ENCODE data around the gene B3GNT5.
"Not testable (repeated sequence)": the region's sequence is repeated elsewhere in the genome, so short reads cannot be mapped to it uniquely, and the experiment has no call there.

Gene B3GNT5

GRCh38 chr3:183252973-183253527, at the start of gene B3GNT5:
B3GNT5 (plus strand) TSS chr3:183253253; CDS start chr3:183269799, 16,546 bp downstream.
- DNase-seq = peak; percentile 81

- DNase-seq = no peak
Measured at GRCh38 chr3:183203670-183204069, 49.4 kb upstream of the B3GNT5 start.

GRCh38 chr3:183208260-183208659, 44.8 kb upstream of the B3GNT5 start:
- DNase-seq = no peak

GRCh38 chr3:183208800-183209199, 44.3 kb upstream of the B3GNT5 start:
- DNase-seq = no peak

GRCh38 chr3:183210341-183210740, 42.7 kb upstream of the B3GNT5 start:
- DNase-seq = no peak

GRCh38 chr3:183210862-183211341, 42.2 kb upstream of the B3GNT5 start:
- DNase-seq = no peak

GRCh38 chr3:183211352-183211751, 41.7 kb upstream of the B3GNT5 start:
- DNase-seq = no peak

GRCh38 chr3:183212096-183212495, 41.0 kb upstream of the B3GNT5 start:
- DNase-seq = no peak

- no peak for DNase-seq
Measured at GRCh38 chr3:183212565-183212964, 40.5 kb upstream of the B3GNT5 start.

GRCh38 chr3:183213415-183214276, 39.4 kb upstream of the B3GNT5 start:
- peak; percentile 68 for DNase-seq

- no peak for DNase-seq
Measured at GRCh38 chr3:183214277-183214612, 38.8 kb upstream of the B3GNT5 start.

GRCh38 chr3:183215591-183216202, 37.4 kb upstream of the B3GNT5 start:
- DNase-seq = no peak

GRCh38 chr3:183217548-183218332, 35.3 kb upstream of the B3GNT5 start:
- no peak for DNase-seq

- DNase-seq = no peak
Measured at GRCh38 chr3:183218826-183219225, 34.2 kb upstream of the B3GNT5 start.

- DNase-seq = no peak
Measured at GRCh38 chr3:183220828-183221227, 32.2 kb upstream of the B3GNT5 start.

GRCh38 chr3:183222631-183223235, 30.3 kb upstream of the B3GNT5 start:
- no peak for DNase-seq

- DNase-seq = no peak
Measured at GRCh38 chr3:183224180-183224970, 28.7 kb upstream of the B3GNT5 start.

GRCh38 chr3:183226333-183226890, 26.6 kb upstream of the B3GNT5 start:
- DNase-seq = no peak

GRCh38 chr3:183227586-183227985, 25.5 kb upstream of the B3GNT5 start:
- no peak for DNase-seq

GRCh38 chr3:183229178-183229577, 23.9 kb upstream of the B3GNT5 start:
- DNase-seq = no peak

GRCh38 chr3:183230251-183230650, 22.8 kb upstream of the B3GNT5 start:
- not testable (repeated sequence) for DNase-seq

GRCh38 chr3:183230826-183231225, 22.2 kb upstream of the B3GNT5 start:
- DNase-seq = no peak
